Natural killer cell (primary cell): ENCODE measurements around the gene FTCDNL1. TPM values are rescaled to one million over a fixed set of nuclear protein-coding genes. Genes with fewer than 3 reads are reported as not detected.

Experiments used
- ATAC-seq, 3 donors: fragments of 150-1000 bp in 2 of 3; fragments of 200-7000 bp in 1 of 3; cut with Tn5 transposase; 1 replicate in 1 of 3; 2 replicates in 2 of 3; pipeline ENCODE4 v1.10.0; 2021; ENCODE audit warnings: mild to moderate bottlenecking in 2 of 3, moderate library complexity in 2 of 3
- DNase-seq, 2 donors: peaks; one replicate each; pipeline versions ENCODE4 v3.0.0 to v3.0.0-alpha.2; 2013 to 2021; ENCODE audit warnings: mixed read lengths in 1 of 2
- H3K27ac ChIP-seq: one replicate; pipeline ENCODE4 v1.5.1; 2013; ENCODE audit warnings: mild to moderate bottlenecking, low read length
- H3K27me3 ChIP-seq: one replicate; pipeline ENCODE4 v1.6.1; 2013; ENCODE audit warnings: low read length; ENCODE audit not compliant: control insufficient read depth, insufficient read depth
- H3K36me3 ChIP-seq: one replicate; pipeline ENCODE4 v1.6.1; 2013; ENCODE audit warnings: low read length; ENCODE audit not compliant: control insufficient read depth, insufficient read depth
- H3K4me1 ChIP-seq: one replicate; pipeline ENCODE4 v1.6.1; 2013; ENCODE audit warnings: low read length; ENCODE audit not compliant: control insufficient read depth, insufficient read depth
- H3K4me3 ChIP-seq: one replicate; pipeline ENCODE4 v1.5.1; 2013; ENCODE audit warnings: low read length
- H3K9me3 ChIP-seq: one replicate; pipeline ENCODE4 v1.6.1; 2013; ENCODE audit warnings: low read length; ENCODE audit not compliant: control insufficient read depth, insufficient read depth
- H3K27ac Mint-ChIP-seq, 2 donors: one replicate each; pipeline ENCODE4 v1.8.0; 2022; ENCODE audit warnings: mild to moderate bottlenecking in 2 of 2, mixed read lengths in 2 of 2, moderate library complexity in 1 of 2
- H3K27me3 Mint-ChIP-seq, 2 donors: one replicate each; pipeline ENCODE4 v1.8.0; 2022; ENCODE audit warnings: low read depth in 2 of 2, mixed read lengths in 2 of 2
- H3K36me3 Mint-ChIP-seq: one replicate; pipeline ENCODE4 v1.8.0; 2022; ENCODE audit warnings: mixed read lengths
- H3K4me1 Mint-ChIP-seq, 2 donors: one replicate each; pipeline ENCODE4 v1.8.0; 2022; ENCODE audit warnings: mixed read lengths in 2 of 2
- H3K4me3 Mint-ChIP-seq: one replicate; pipeline ENCODE4 v1.8.0; 2022; ENCODE audit warnings: mild to moderate bottlenecking, moderate library complexity, mixed read lengths
- H3K9me3 Mint-ChIP-seq, 2 donors: one replicate each; pipeline ENCODE4 v1.8.0; 2022; ENCODE audit warnings: mixed read lengths in 2 of 2
- CTCF ChIP-seq: fragments of 200-600 bp; IDR thresholded peaks from one replicate; pipeline ENCODE4 v1.8.0; 2022; ENCODE audit warnings: antibody characterized with exemption
- WGBS: methylation state at CpG from one replicate; pipeline ENCODE4 v1.1.7; 2013; ENCODE audit warnings: missing lambda C conversion rate; ENCODE audit not compliant: insufficient coverage; 5-methylcytosine and 5-hydroxymethylcytosine counted together
- intact Hi-C: fragments of 100-400 bp; cut with micrococcal nuclease; formaldehyde crosslinking; loops from one replicate; pipeline ENCODE4 v1.14.2; 2022
- total RNA-seq, 4 donors: library from RNA; stranded (reverse); fragments of 120-200 nt in 1 of 4; gene quantifications; one replicate each; pipeline versions ENCODE4 v1.2.3 to v1.2.4, GENCODE V29; 2013 to 2022

FTCDNL1 gene
- total RNA-seq, 3 donors from 2014 or later (not counting 1 experiment from before 2014, with no cell fraction given): 0.52 to 0.95 TPM; not detected in 1

- Mint-ChIP-seq H3K4me1 (no peaks in the 10 kb centered on the region), H3K9me3 (no peaks in the 10 kb centered on the region), H3K36me3 (no peaks in the 10 kb centered on the region), H3K27ac (no peak overlapping the region), H3K4me3 (no peak overlapping the region), H3K27me3 (no peaks in the 10 kb centered on the region)
- Histone ChIP-seq H3K27me3 (no peaks in the 10 kb centered on the region), H3K9me3 (no peaks in the 10 kb centered on the region), H3K4me3 (no peak overlapping the region), H3K4me1 (no peaks in the 10 kb centered on the region), H3K27ac (no peak overlapping the region), H3K36me3 (no peaks in the 10 kb centered on the region)
- ATAC-seq: no peak
- TF ChIP-seq CTCF: no peak
- DNase-seq: no peak
- intact Hi-C loops: no loop called here
- WGBS: 98% methylated on average over 2 of the region's 2 CpGs
Measured at GRCh38 chr2:199818754-199819153, 32.2 kb downstream of the FTCDNL1 start.

GRCh38 chr2:199818026-199818425 is 33.0 kb downstream of the FTCDNL1 start:
- no peak for TF ChIP-seq CTCF
- no peak overlapping the region for H3K27ac Mint-ChIP-seq
- Histone ChIP-seq H3K4me1 (no peaks in the 10 kb centered on the region), H3K27me3 (no peaks in the 10 kb centered on the region), H3K36me3 (no peaks in the 10 kb centered on the region), H3K4me3 (no peak overlapping the region), H3K27ac (no peak overlapping the region), H3K9me3 (no peaks in the 10 kb centered on the region)
- H3K36me3 Mint-ChIP-seq: no peaks in the 10 kb centered on the region
- no peaks in the 10 kb centered on the region for H3K9me3 Mint-ChIP-seq
- 40% methylated on average over 1 of the region's 2 CpGs for WGBS
- intact Hi-C loops: no loop called here
- H3K4me1 Mint-ChIP-seq: no peaks in the 10 kb centered on the region
- DNase-seq (no peak), ATAC-seq (no peak)
- H3K27me3 Mint-ChIP-seq: no peaks in the 10 kb centered on the region
- no peak overlapping the region for H3K4me3 Mint-ChIP-seq

- H3K4me3 ChIP-seq: no peak overlapping the region
- H3K36me3 ChIP-seq: no peaks in the 10 kb centered on the region
- H3K4me3 Mint-ChIP-seq: no peak overlapping the region
- H3K9me3 Mint-ChIP-seq: no peaks in the 10 kb centered on the region
- intact Hi-C loops: no loop called here
- H3K36me3 Mint-ChIP-seq: no peaks in the 10 kb centered on the region
- no peak overlapping the region for H3K27ac ChIP-seq
- H3K27ac Mint-ChIP-seq: no peak overlapping the region
- TF ChIP-seq CTCF: no peak
- no peaks in the 10 kb centered on the region for H3K4me1 ChIP-seq
- H3K27me3 Mint-ChIP-seq: peaks cover 0 to 14% of the 10 kb centered on the region in 2 donors
- H3K9me3 ChIP-seq: no peaks in the 10 kb centered on the region
- DNase-seq (no peak), ATAC-seq (no peak)
- H3K27me3 ChIP-seq: no peaks in the 10 kb centered on the region
- no peaks in the 10 kb centered on the region for H3K4me1 Mint-ChIP-seq
Measured at GRCh38 chr2:199814817-199815211, 36.2 kb downstream of the FTCDNL1 start.

- DNase-seq (no peak), ATAC-seq (no peak)
- H3K9me3 Mint-ChIP-seq: no peaks in the 10 kb centered on the region
- no peaks in the 10 kb centered on the region for H3K4me1 Mint-ChIP-seq
- peaks cover 0 to 14% of the 10 kb centered on the region in 2 donors for H3K27me3 Mint-ChIP-seq
- no peaks in the 10 kb centered on the region for H3K9me3 ChIP-seq
- no peak overlapping the region for H3K4me3 ChIP-seq
- no peak overlapping the region for H3K4me3 Mint-ChIP-seq
- no peak overlapping the region for H3K27ac Mint-ChIP-seq
- H3K36me3 Mint-ChIP-seq: no peaks in the 10 kb centered on the region
- intact Hi-C loops: no loop called here
- H3K36me3 ChIP-seq: no peaks in the 10 kb centered on the region
- no peak for TF ChIP-seq CTCF
- no peaks in the 10 kb centered on the region for H3K27me3 ChIP-seq
- H3K27ac ChIP-seq: no peak overlapping the region
- WGBS: 80% methylated on average over 5 of the region's 6 CpGs
- H3K4me1 ChIP-seq: no peaks in the 10 kb centered on the region
Measured at GRCh38 chr2:199814101-199814816, 36.7 kb downstream of the FTCDNL1 start.
